ENCODE measurements around the gene ELFN2.

DNA sequence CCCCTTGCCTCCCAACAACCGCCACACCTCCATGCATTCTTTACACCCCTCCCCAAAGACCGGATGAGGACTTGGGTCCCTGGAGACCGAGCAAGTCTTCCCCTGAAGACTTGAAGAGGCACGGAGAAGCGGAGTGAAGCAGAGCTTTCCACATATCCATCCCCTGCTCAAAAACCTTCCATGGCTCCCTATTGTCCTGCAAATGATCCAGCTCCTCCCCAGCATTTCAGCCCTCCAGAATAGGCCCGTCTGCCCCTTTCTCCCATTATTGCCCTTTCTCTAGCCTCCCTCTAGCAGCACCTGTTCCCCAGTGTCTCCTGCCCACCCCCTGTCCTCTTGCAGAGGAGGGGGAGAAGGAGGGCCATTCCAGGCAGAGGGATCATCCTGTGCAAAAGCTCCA is 85.2 kb downstream of the ELFN2 start:
- TF ChIP-seq CTCF (conservative IDR thresholded peaks at IDR 0.05), result no peak
- no peak for TF ChIP-seq EZH2 (IDR thresholded peaks at IDR 0.05; ENCODE audit: low read depth)
